K562 (cell line): ENCODE results near the gene PLA2G4F. TPM values are rescaled to one million over a fixed set of nuclear protein-coding genes. Genes with fewer than 3 reads are reported as not detected.

Experiments used
- ATAC-seq: fragments of 200-7000 bp; cut with Tn5 transposase; 3 replicates; pipeline ENCODE4 v1.9.1; 2020; ENCODE audit warnings: moderate library complexity
- BruUV-seq: library from RNA; stranded (reverse); fragments of 400-500 nt; replicated peaks from 2 replicates; lab custom pipeline; 2021; lab: Mats Ljungman, UMichigan
- CTCF ChIA-PET: fragments of 300-600 bp; formaldehyde crosslinking; extraction: SDS; loops from one replicate; lab custom pipeline; 2021; ENCODE audit warnings: low intra/inter-chr PET ratio; lab: Yijun Ruan, JAX
- POLR2A ChIA-PET: fragments of 300-600, 350-650 bp; sonication (Branson Sonifier 250); formaldehyde crosslinking; extraction: SDS; loops from one replicate; lab custom pipeline; 2021; ENCODE audit warnings: antibody characterized with exemption, inconsistent platforms; lab: Yijun Ruan, JAX
- DNase-seq, 4 experiments: peaks; one replicate each; pipeline versions ENCODE4 v3.0.0 to v3.0.0-alpha.2; 2011 to 2018; ENCODE audit warnings: low spot score in 3 of 4, mixed read lengths in 3 of 4; ENCODE audit errors: extremely low read depth in 1 of 4
- FAIRE-seq: peaks from 2 replicates; lab custom pipeline; 2011; peaks lifted over from hg19 to GRCh38; lab: Jason Lieb, UNC
- H2AFZ ChIP-seq: 2 replicates; pipeline ENCODE4 v1.6.0; 2011; ENCODE audit warnings: low read depth, low read length, control low read depth, inconsistent platforms
- H3K27ac ChIP-seq: fragments of 200-600 bp; 3 replicates; pipeline ENCODE4 v1.8.0; 2011; ENCODE audit warnings: low read depth, mild to moderate bottlenecking, control low read depth, inconsistent platforms, low read length, moderate library complexity, mixed read lengths; ENCODE audit errors: extremely low read depth
- H3K27me3 ChIP-seq, 2 experiments: fragments of 300-600 bp in 1 of 2; 2 replicates in 1 of 2; 3 replicates in 1 of 2; pipeline versions ENCODE4 v1.6.0 to v1.8.0; 2011; ENCODE audit warnings: inconsistent platforms in 2 of 2, low read length in 2 of 2, mild to moderate bottlenecking in 1 of 2, mixed read lengths in 1 of 2, moderate library complexity in 1 of 2; ENCODE audit not compliant: control insufficient read depth in 2 of 2, insufficient read depth in 2 of 2
- H3K36me3 ChIP-seq: fragments of 300-600 bp; 3 replicates; pipeline ENCODE4 v1.8.0; 2011; ENCODE audit warnings: mild to moderate bottlenecking, low read length, inconsistent platforms; ENCODE audit not compliant: control insufficient read depth, insufficient read depth
- H3K4me1 ChIP-seq, 2 experiments: fragments of 200-600 bp in 1 of 2; replicated peaks in 1 of 2; 2 replicates in 1 of 2; 3 replicates in 1 of 2; pipeline versions ENCODE4 v1.5.1 to v1.8.0; 2011; ENCODE audit warnings: inconsistent platforms in 2 of 2, low read length in 2 of 2, mild to moderate bottlenecking in 1 of 2, mixed read lengths in 1 of 2, moderate library complexity in 1 of 2; ENCODE audit not compliant: control insufficient read depth in 2 of 2, insufficient read depth in 2 of 2
- H3K4me2 ChIP-seq: 2 replicates; pipeline ENCODE4 v1.6.1; 2011; ENCODE audit warnings: low read length, control low read depth, inconsistent platforms, mixed read lengths; ENCODE audit not compliant: insufficient read depth
- H3K4me3 ChIP-seq: fragments of 200-600 bp; sonication (generic), shearing (Covaris generic); 2 replicates; pipeline ENCODE4 v1.5.1; 2016; ENCODE audit warnings: control low read depth, inconsistent platforms
- H3K79me2 ChIP-seq: fragments of 200-600 bp; 3 replicates; pipeline ENCODE4 v1.8.0; 2011; ENCODE audit warnings: low read length, inconsistent platforms; ENCODE audit not compliant: control insufficient read depth, insufficient read depth
- H3K9ac ChIP-seq, 2 experiments: 2 replicates each; pipeline versions ENCODE4 v1.6.0 to v1.6.1; 2011; ENCODE audit warnings: low read depth in 2 of 2, low read length in 2 of 2, control low read depth in 1 of 2, inconsistent platforms in 1 of 2, mild to moderate bottlenecking in 1 of 2, mixed read lengths in 1 of 2; ENCODE audit not compliant: insufficient read depth in 1 of 2
- H3K9me1 ChIP-seq: one replicate; pipeline ENCODE4 v1.6.0; 2011; ENCODE audit warnings: inconsistent platforms, mild to moderate bottlenecking, low read length, moderate library complexity; ENCODE audit not compliant: control insufficient read depth, insufficient read depth
- H3K9me3 ChIP-seq: replicated peaks from 2 replicates; pipeline ENCODE4 v1.5.1; 2011; ENCODE audit warnings: low read depth, low read length, inconsistent platforms; ENCODE audit not compliant: control insufficient read depth, insufficient read depth
- H4K20me1 ChIP-seq: replicated peaks from 2 replicates; pipeline ENCODE4 v1.6.1; 2011; ENCODE audit warnings: low read length, inconsistent platforms, mixed read lengths; ENCODE audit not compliant: control insufficient read depth, insufficient read depth
- ATF4 ChIP-seq: fragments of 450-650 bp; formaldehyde crosslinking; IDR thresholded peaks from 2 replicates; pipeline ENCODE4 v1.4.0; 2022; ENCODE audit warnings: mild to moderate bottlenecking, moderate library complexity
- CREB3L1 ChIP-seq: fragments of 450-650 bp; IDR thresholded peaks from 2 replicates; pipeline ENCODE4 v1.6.1; 2014; ENCODE audit warnings: low read depth, mild to moderate bottlenecking, moderate library complexity, borderline replicate concordance
- HEY1 ChIP-seq: fragments of 250-450 bp; sonication (Bioruptor Pico); IDR thresholded peaks from 2 replicates; pipeline ENCODE4 v1.5.0; 2020; ENCODE audit warnings: mild to moderate bottlenecking, moderate library complexity, borderline replicate concordance
- MAFF ChIP-seq: IDR thresholded peaks from 2 replicates; pipeline ENCODE4 v1.6.1; 2012; ENCODE audit warnings: low read length, improper control_type of control experiment
- MECOM ChIP-seq: fragments of 250-450 bp; sonication (Bioruptor Pico); IDR thresholded peaks from 2 replicates; pipeline ENCODE4 v1.8.0; 2022; ENCODE audit warnings: inconsistent platforms
- NBN ChIP-seq: fragments of 450-650 bp; IDR thresholded peaks from 2 replicates; pipeline ENCODE4 v1.6.1; 2016; ENCODE audit warnings: low read depth, mild to moderate bottlenecking
- NR0B1 ChIP-seq: fragments of 450-650 bp; IDR thresholded peaks from one replicate; pipeline ENCODE4 v1.6.1; 2018; ENCODE audit warnings: mild to moderate bottlenecking, moderate library complexity; ENCODE audit not compliant: partially characterized antibody
- POLR3G ChIP-seq: IDR thresholded peaks from 2 replicates; pipeline ENCODE4 v1.6.1; 2011; ENCODE audit not compliant: insufficient read length, insufficient replicate concordance; ENCODE audit errors: extremely low read depth
- RAD51 ChIP-seq: fragments of 450-650 bp; IDR thresholded peaks from 2 replicates; pipeline ENCODE4 v1.7.1; 2016; ENCODE audit warnings: low read depth, mild to moderate bottlenecking, borderline replicate concordance
- SMARCC2 ChIP-seq: fragments of 450-650 bp; IDR thresholded peaks from 2 replicates; pipeline ENCODE4 v1.6.1; 2017; ENCODE audit warnings: antibody characterized with exemption, moderate library complexity, mild to moderate bottlenecking, low read depth
- ZNF140 ChIP-seq: fragments of 250-450 bp; sonication (Bioruptor Pico); IDR thresholded peaks from 2 replicates; pipeline ENCODE4 v1.8.0; 2021; ENCODE audit warnings: moderate library complexity, mild to moderate bottlenecking, inconsistent platforms
- ZNF184 ChIP-seq: sonication (generic); formaldehyde crosslinking; IDR thresholded peaks from 2 replicates; pipeline ENCODE4 v1.5.0; 2020; ENCODE audit warnings: missing genetic modification reagents
- ZNF232 ChIP-seq: sonication (generic); formaldehyde crosslinking; IDR thresholded peaks from 2 replicates; pipeline ENCODE4 v1.8.0; 2022; ENCODE audit warnings: mild to moderate bottlenecking, missing genetic modification reagents
- WGBS: fragments of 100-300 bp; shearing (Covaris generic); methylation state at CpG from one replicate; pipeline ENCODE4 v1.1.6; 2016; ENCODE audit warnings: low coverage, mixed read lengths; ENCODE audit not compliant: insufficient coverage; ENCODE audit errors: missing lambda C conversion rate; 5-methylcytosine and 5-hydroxymethylcytosine counted together
- in situ Hi-C: fragments of 300-500 bp; cut with MboI; formaldehyde crosslinking; loops from 4 replicates; pipeline ENCODE4 v1.15.0; 2018; ENCODE audit warnings: inconsistent platforms, mixed read lengths
- intact Hi-C: fragments of 100-400 bp; cut with micrococcal nuclease; formaldehyde crosslinking; loops from 2 replicates; pipeline ENCODE4 v1.14.2; 2022
- polyA plus RNA-seq, 8 experiments: library from polyadenylated mRNA; depleted of rRNA in 4 of 8; stranded (reverse) in 5 of 8; unstranded in 3 of 8; fragments of >200 nt; fragmentation: Nextera tagmentation in 2 of 8; fragmentation: Illumina TruSeq in 1 of 8; extraction: Ambion mirVana in 2 of 8; extraction: Trizol in 1 of 8; gene quantifications; 2 replicates each; pipeline versions ENCODE4 v1.2.1 to v1.2.3, GENCODE V29; 2011 to 2014; ENCODE audit warnings: inconsistent platforms in 1 of 8, missing spikeins in 1 of 8
- total RNA-seq, 7 experiments: library from RNA; depleted of rRNA in 6 of 7; stranded (reverse); fragments of >200 nt in 6 of 7; fragmentation: Illumina TruSeq in 2 of 7; extraction: Trizol in 2 of 7; gene quantifications; 2 replicates each; pipeline versions ENCODE4 v1.2.1 to v1.2.3, GENCODE V29; 2011 to 2021; ENCODE audit warnings: low replicate concordance in 1 of 7

PLA2G4F gene
- total and polyA plus RNA-seq, 9 of the 15 experiments (the other 6 are each of a cell fraction or from before 2014, with no cell fraction given) = 0.02 TPM; not detected in 8

GRCh38 chr15:42166225-42166940 is 9.9 kb upstream of the PLA2G4F start:
- FAIRE-seq (no peak), ATAC-seq (no peak), DNase-seq (no peak)
- no TSS peak for BruUV-seq
- Histone ChIP-seq H3K9ac (no peak overlapping the region), H4K20me1 (no peaks in the 10 kb centered on the region), H3K4me1 (no peaks in the 10 kb centered on the region), H3K27ac (no peak overlapping the region), H3K4me3 (no peak overlapping the region), H3K27me3 (no peaks in the 10 kb centered on the region), H3K4me2 (no peak overlapping the region), H3K9me1 (no peaks in the 10 kb centered on the region), H3K79me2 (no peaks in the 10 kb centered on the region), H3K36me3 (peaks cover 75% of the 10 kb centered on the region), H3K9me3 (no peaks in the 10 kb centered on the region), H2AFZ (no peak overlapping the region)
- ChIA-PET CTCF (no interaction called here), POLR2A (interaction anchor here (0.6 to 0.9 kb wide), 2 partner anchors 24 to 754 kb away, joined by 3 read pairs; no protein-coding TSS in a partner anchor)
- 87% methylated on average over 13 of the region's 13 CpGs for WGBS
- intact Hi-C loops = no loop called here
- in situ Hi-C loops = no loop called here
- TF ChIP-seq CREB3L1 = no peak
- no peak for TF ChIP-seq NBN
- TF ChIP-seq ZNF232 (CRISPR knock-in tag) = no peak
- TF ChIP-seq NR0B1 = no peak
- TF ChIP-seq POLR3G = no peak
- TF ChIP-seq MAFF = no peak
- TF ChIP-seq ZNF184 (CRISPR knock-in tag) = no peak
- TF ChIP-seq ATF4 (CRISPR knock-in tag) = no peak
- no peak for TF ChIP-seq HEY1 (CRISPR knock-in tag)
- TF ChIP-seq RAD51 = no peak
- TF ChIP-seq MECOM (CRISPR knock-in tag) = no peak
- no peak for TF ChIP-seq ZNF140 (CRISPR knock-in tag)
- no peak for TF ChIP-seq SMARCC2
